H1 (cell line): Measurements from ENCODE around the gene AGBL4. TPM values are rescaled to one million over a fixed set of nuclear protein-coding genes. Genes with fewer than 3 reads are reported as not detected.
A peak's percentile ranks its signal among the peaks of the same experiment; 100 is the strongest.

Experiments used
- CTCF ChIA-PET: fragments of 300-600 bp; sonication (Branson Sonifier 250); formaldehyde crosslinking; loops from one replicate; lab custom pipeline; 2021; ENCODE audit not compliant: partially characterized antibody; lab: Charles Lee
- POLR2A ChIA-PET: fragments of 300-600 bp; sonication (Branson Sonifier 250); formaldehyde crosslinking; loops from one replicate; lab custom pipeline; 2021; ENCODE audit warnings: inconsistent platforms; ENCODE audit not compliant: partially characterized antibody; lab: Charles Lee
- DNase-seq, 2 experiments: peaks; one replicate each; pipeline versions ENCODE4 v3.0.0 to v3.0.0-alpha.2; 2010 to 2022; ENCODE audit warnings: low spot score in 2 of 2, low read depth in 1 of 2, mixed read lengths in 1 of 2
- FAIRE-seq: peaks from 2 replicates; lab custom pipeline; 2011; peaks lifted over from hg19 to GRCh38; lab: Jason Lieb, UNC
- H2AFZ ChIP-seq: 2 replicates; pipeline ENCODE4 v1.8.1; 2012; ENCODE audit warnings: low read length, inconsistent platforms
- H2AK5ac ChIP-seq: 2 replicates; pipeline ENCODE4 v1.6.1; 2013; ENCODE audit warnings: low read depth, low read length
- H2BK120ac ChIP-seq: replicated peaks from 2 replicates; pipeline ENCODE3; 2013; ENCODE audit warnings: low read depth, low read length, inconsistent platforms
- H2BK12ac ChIP-seq: 2 replicates; pipeline ENCODE4 v1.6.1; 2013; ENCODE audit warnings: low read depth, low read length
- H2BK15ac ChIP-seq: 2 replicates; pipeline ENCODE4 v1.6.1; 2013; ENCODE audit warnings: low read length
- H2BK20ac ChIP-seq: 2 replicates; pipeline ENCODE4 v1.6.1; 2013; ENCODE audit warnings: low read length
- H2BK5ac ChIP-seq: 2 replicates; pipeline ENCODE4 v1.6.1; 2013; ENCODE audit warnings: low read depth, low read length
- H3K14ac ChIP-seq: 2 replicates; pipeline ENCODE4 v1.6.1; 2013; ENCODE audit warnings: inconsistent platforms; ENCODE audit not compliant: insufficient read length
- H3K18ac ChIP-seq: 2 replicates; pipeline ENCODE4 v1.6.1; 2013; ENCODE audit warnings: low read length; ENCODE audit errors: extremely low read depth
- H3K23ac ChIP-seq: 2 replicates; pipeline ENCODE4 v1.6.1; 2013; ENCODE audit warnings: inconsistent platforms; ENCODE audit not compliant: insufficient read length
- H3K23me2 ChIP-seq: 2 replicates; pipeline ENCODE4 v1.6.1; 2013; ENCODE audit warnings: low read depth, low read length
- H3K27ac ChIP-seq: 2 replicates; pipeline ENCODE4 v1.6.1; 2011; ENCODE audit warnings: low read depth, low read length, inconsistent platforms
- H3K27me3 ChIP-seq, 4 experiments: replicated peaks in 1 of 4; 1 replicate in 1 of 4; 2 replicates in 3 of 4; pipeline versions ENCODE4 v1.6.1 to v1.8.1; 2011 to 2013; ENCODE audit warnings: low read length in 3 of 4, mild to moderate bottlenecking in 3 of 4, inconsistent platforms in 2 of 4, mixed read lengths in 2 of 4, moderate library complexity in 1 of 4; ENCODE audit not compliant: control insufficient read depth in 3 of 4, insufficient read depth in 3 of 4; ENCODE audit errors: extremely low read depth in 1 of 4
- H3K36me3 ChIP-seq, 4 experiments: 2 replicates each; pipeline versions ENCODE4 v1.6.1 to v1.8.1; 2011 to 2013; ENCODE audit warnings: mild to moderate bottlenecking in 4 of 4, low read length in 3 of 4, moderate library complexity in 2 of 4, control low read depth in 1 of 4, inconsistent platforms in 1 of 4; ENCODE audit not compliant: insufficient read depth in 4 of 4, control insufficient read depth in 2 of 4
- H3K4ac ChIP-seq: replicated peaks from 2 replicates; pipeline ENCODE3; 2013; ENCODE audit warnings: low read length, low read depth, mixed read lengths, inconsistent platforms; ENCODE audit not compliant: insufficient read length
- H3K4me1 ChIP-seq, 4 experiments: replicated peaks in 1 of 4; 1 replicate in 1 of 4; 2 replicates in 3 of 4; pipeline versions ENCODE4 v1.6.1 to v1.8.1; 2011 to 2013; ENCODE audit warnings: low read length in 3 of 4, inconsistent platforms in 2 of 4, mixed read lengths in 1 of 4; ENCODE audit not compliant: insufficient read depth in 4 of 4, control insufficient read depth in 3 of 4
- H3K4me2 ChIP-seq, 2 experiments: 2 replicates each; pipeline versions ENCODE4 v1.6.1 to v1.8.1; 2011 to 2013; ENCODE audit warnings: low read depth in 2 of 2, low read length in 2 of 2, control low read depth in 1 of 2, inconsistent platforms in 1 of 2, mild to moderate bottlenecking in 1 of 2; ENCODE audit not compliant: insufficient read depth in 1 of 2
- H3K4me3 ChIP-seq, 4 experiments: fragments of 200-600, 300-600 bp in 1 of 4; sonication (generic), shearing (Covaris generic), sonication (Bioruptor Twin) in 1 of 4; 2 replicates each; pipeline versions ENCODE4 v1.5.1 to v1.8.1; 2011 to 2016; ENCODE audit warnings: low read length in 4 of 4, low read depth in 3 of 4, control low read depth in 2 of 4, inconsistent platforms in 2 of 4, mild to moderate bottlenecking in 2 of 4, mixed read lengths in 1 of 4, moderate library complexity in 1 of 4; ENCODE audit not compliant: insufficient read depth in 2 of 4; ENCODE audit errors: extremely low read depth in 1 of 4
- H3K56ac ChIP-seq: replicated peaks from 2 replicates; pipeline ENCODE3; 2013; ENCODE audit warnings: low read depth, mild to moderate bottlenecking, mixed read lengths, low read length, inconsistent platforms; ENCODE audit not compliant: insufficient read length
- H3K79me1 ChIP-seq: 2 replicates; pipeline ENCODE4 v1.6.1; 2013; ENCODE audit warnings: low read depth, low read length, control low read depth
- H3K79me2 ChIP-seq, 2 experiments: 2 replicates each; pipeline versions ENCODE4 v1.6.1 to v1.8.1; 2012 to 2013; ENCODE audit warnings: low read length in 2 of 2, mild to moderate bottlenecking in 2 of 2, inconsistent platforms in 1 of 2; ENCODE audit not compliant: insufficient read depth in 2 of 2, control insufficient read depth in 1 of 2
- H3K9ac ChIP-seq, 4 experiments: replicated peaks in 1 of 4; 1 replicate in 1 of 4; 2 replicates in 3 of 4; pipeline versions ENCODE4 v1.6.1 to v1.8.1; 2011 to 2013; ENCODE audit warnings: low read depth in 3 of 4, low read length in 3 of 4, control low read depth in 2 of 4, mild to moderate bottlenecking in 2 of 4, moderate library complexity in 2 of 4, inconsistent platforms in 1 of 4; ENCODE audit errors: extremely low read depth in 1 of 4
- H3K9me3 ChIP-seq, 2 experiments: 2 replicates each; pipeline versions ENCODE4 v1.6.1 to v1.8.1; 2012 to 2013; ENCODE audit warnings: mild to moderate bottlenecking in 2 of 2, moderate library complexity in 2 of 2, control low read depth in 1 of 2, inconsistent platforms in 1 of 2, low read depth in 1 of 2, low read length in 1 of 2, mixed read lengths in 1 of 2; ENCODE audit not compliant: insufficient read depth in 2 of 2
- H4K20me1 ChIP-seq, 2 experiments: replicated peaks in 1 of 2; 2 replicates each; pipeline versions ENCODE3 to v1.8.1; 2011 to 2013; ENCODE audit warnings: inconsistent platforms in 2 of 2, low read length in 2 of 2, mild to moderate bottlenecking in 1 of 2; ENCODE audit not compliant: insufficient read depth in 2 of 2, control insufficient read depth in 1 of 2
- H4K5ac ChIP-seq: 2 replicates; pipeline ENCODE4 v1.6.1; 2013; ENCODE audit warnings: low read length, low read depth, mixed read lengths, inconsistent platforms; ENCODE audit not compliant: insufficient read length
- H4K8ac ChIP-seq: 2 replicates; pipeline ENCODE4 v1.8.0; 2013; ENCODE audit warnings: mild to moderate bottlenecking, moderate library complexity, low read length, inconsistent platforms; ENCODE audit not compliant: insufficient read depth; ENCODE audit errors: extremely low read depth
- H4K91ac ChIP-seq: replicated peaks from 2 replicates; pipeline ENCODE3; 2013; ENCODE audit warnings: low read length, mixed read lengths, inconsistent platforms; ENCODE audit not compliant: insufficient read length
- TAF1 ChIP-seq: IDR thresholded peaks from 2 replicates; pipeline ENCODE4 v1.6.1; 2011; ENCODE audit warnings: mild to moderate bottlenecking, low read depth, low read length
- WGBS, 2 experiments: shearing (Covaris generic) in 1 of 2; methylation state at CpG; one replicate each; pipeline versions ENCODE4 v1.1.6 to v1.1.7; 2013 to 2015; ENCODE audit warnings: low lambda C conversion rate in 2 of 2, mixed read lengths in 2 of 2, inconsistent platforms in 1 of 2, low coverage in 1 of 2, missing lambda C conversion rate in 1 of 2; ENCODE audit not compliant: insufficient replicate concordance in 2 of 2, insufficient coverage in 1 of 2, insufficient read length in 1 of 2; ENCODE audit errors: extremely low coverage in 1 of 2, missing lambda C conversion rate in 1 of 2; 5-methylcytosine and 5-hydroxymethylcytosine counted together
- polyA plus RNA-seq, 7 experiments: library from polyadenylated mRNA; depleted of rRNA in 3 of 7; stranded (reverse) in 5 of 7; unstranded in 2 of 7; fragments of >200 nt in 5 of 7; fragments of 200-250 nt in 2 of 7; gene quantifications; 1 replicate in 5 of 7; 2 replicates in 1 of 7; 4 replicates in 1 of 7; pipeline versions ENCODE4 v1.2.1 to v1.2.3, GENCODE V29; 2011 to 2013; ENCODE audit warnings: missing spikeins in 2 of 7, mixed read lengths in 2 of 7
- total RNA-seq: library from RNA; stranded (reverse); fragmentation: NEBNext Ultra II Directional; extraction: Animal tissue kit (Norgen Biotek cat#: 25700); gene quantifications from 2 replicates; pipeline ENCODE4 v1.2.1, GENCODE V29; 2021

The AGBL4 gene
- total and polyA plus RNA-seq, 2 of the 8 experiments (the other 6 are each of a cell fraction or from before 2014, with no cell fraction given): 0.41 to 0.45 TPM

GRCh38 chr1:48679859-48680258 lies 1343.9 kb downstream of the AGBL4 start:
- no peak for FAIRE-seq
- ChIA-PET CTCF (interaction anchor here (0.5 to 12.3 kb wide), 22 partner anchors 8 to 382 kb away, joined by 3 to 225 read pairs (median 4); no protein-coding TSS in a partner anchor), POLR2A (interaction anchor here (0.7 kb wide), 1 partner anchor 23 kb away, joined by 3 read pairs; no protein-coding TSS in a partner anchor)
- no peak for TF ChIP-seq TAF1
- H3K4me2 ChIP-seq: no peak overlapping the region
- no peak overlapping the region for H4K5ac ChIP-seq
- H3K79me2 ChIP-seq: no peaks in the 10 kb centered on the region
- H2BK20ac ChIP-seq: no peak overlapping the region
- H3K9ac ChIP-seq: no peak overlapping the region
- H2BK15ac ChIP-seq: no peak overlapping the region
- H2BK120ac ChIP-seq: no peak overlapping the region
- no peaks in the 10 kb centered on the region for H3K79me1 ChIP-seq
- H3K36me3 ChIP-seq: no peaks in the 10 kb centered on the region
- no peak for DNase-seq
- H2BK12ac ChIP-seq: peak overlapping the region; percentile 62; the same call in 1 of the 2 replicates
- H3K14ac ChIP-seq: no peak overlapping the region
- no peak overlapping the region for H3K4ac ChIP-seq
- no peak overlapping the region for H3K56ac ChIP-seq
- no peaks in the 10 kb centered on the region for H3K9me3 ChIP-seq
- H3K27me3 ChIP-seq: peaks cover 0 to 2% (median 0%) of the 10 kb centered on the region in 4 experiments; a peak in 1 of 7 replicates
- H3K18ac ChIP-seq: no peak overlapping the region
- H3K4me1 ChIP-seq: peaks cover 0 to 5% (median 2%) of the 10 kb centered on the region in 4 experiments; a peak in 3 of 7 replicates
- H4K20me1 ChIP-seq: no peaks in the 10 kb centered on the region
- 94% methylated on average over 6 of the region's 6 CpGs; no CpG with 5 or more reads in 1 of the 2 experiments for WGBS, 2 experiments
- H3K23me2 ChIP-seq: no peaks in the 10 kb centered on the region
- H3K23ac ChIP-seq: no peak overlapping the region
- H2AK5ac ChIP-seq: no peak overlapping the region
- no peak overlapping the region for H2AFZ ChIP-seq
- H3K4me3 ChIP-seq: no peak overlapping the region
- H4K8ac ChIP-seq: no peak overlapping the region
- H3K27ac ChIP-seq: no peak overlapping the region
- H4K91ac ChIP-seq: no peak overlapping the region
- no peak overlapping the region for H2BK5ac ChIP-seq
